SHP77 (cell line): ENCODE measurements around the gene PLCL2.

Experiments
- DNase-seq, 2 experiments: peaks; one replicate each; lab custom pipeline; 2025; lab: John Stamatoyannopoulos, UW

PLCL2 gene

GRCh38 chr3:16865335-16865734, 19.4 kb upstream of the PLCL2 start:
- DNase-seq: no peak

GRCh38 chr3:16866571-16866970, 18.2 kb upstream of the PLCL2 start:
- DNase-seq: no peak

GRCh38 chr3:16868513-16868912, 16.2 kb upstream of the PLCL2 start:
- no peak for DNase-seq

DNA sequence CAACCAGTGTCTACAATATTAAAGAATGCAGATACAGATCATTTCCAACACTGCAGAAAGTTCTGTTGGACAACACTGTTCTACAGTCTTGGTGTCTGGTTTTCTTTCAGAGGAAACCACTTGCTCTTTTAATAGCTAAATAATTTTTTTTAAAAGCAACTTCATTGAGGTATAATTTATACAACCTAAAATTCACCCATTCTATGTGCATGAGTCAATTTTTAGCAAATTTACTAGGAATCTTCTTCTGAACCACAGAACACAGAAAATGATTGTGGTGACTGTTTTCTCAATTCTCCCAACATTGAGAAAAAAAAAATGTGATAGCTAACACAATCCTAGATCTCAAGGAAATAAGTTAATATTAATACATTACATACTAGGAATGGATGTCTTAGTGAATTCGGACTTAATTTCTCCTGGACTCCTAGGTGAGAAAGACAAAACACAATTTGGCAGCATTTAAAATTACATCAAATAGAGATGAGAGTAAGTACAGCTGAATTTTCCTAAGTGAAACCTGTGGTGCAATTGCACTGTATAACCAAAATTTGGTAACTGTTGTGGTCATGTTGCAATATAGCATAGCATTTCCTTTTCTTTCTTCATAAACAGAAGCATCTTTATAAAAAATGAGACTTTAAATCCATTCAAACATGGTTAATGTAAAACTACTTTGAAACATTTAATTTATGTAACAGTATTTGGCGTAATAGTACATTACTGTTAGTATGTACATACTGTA, 15.3 kb upstream of the PLCL2 start:
- DNase-seq: no peak

DNA sequence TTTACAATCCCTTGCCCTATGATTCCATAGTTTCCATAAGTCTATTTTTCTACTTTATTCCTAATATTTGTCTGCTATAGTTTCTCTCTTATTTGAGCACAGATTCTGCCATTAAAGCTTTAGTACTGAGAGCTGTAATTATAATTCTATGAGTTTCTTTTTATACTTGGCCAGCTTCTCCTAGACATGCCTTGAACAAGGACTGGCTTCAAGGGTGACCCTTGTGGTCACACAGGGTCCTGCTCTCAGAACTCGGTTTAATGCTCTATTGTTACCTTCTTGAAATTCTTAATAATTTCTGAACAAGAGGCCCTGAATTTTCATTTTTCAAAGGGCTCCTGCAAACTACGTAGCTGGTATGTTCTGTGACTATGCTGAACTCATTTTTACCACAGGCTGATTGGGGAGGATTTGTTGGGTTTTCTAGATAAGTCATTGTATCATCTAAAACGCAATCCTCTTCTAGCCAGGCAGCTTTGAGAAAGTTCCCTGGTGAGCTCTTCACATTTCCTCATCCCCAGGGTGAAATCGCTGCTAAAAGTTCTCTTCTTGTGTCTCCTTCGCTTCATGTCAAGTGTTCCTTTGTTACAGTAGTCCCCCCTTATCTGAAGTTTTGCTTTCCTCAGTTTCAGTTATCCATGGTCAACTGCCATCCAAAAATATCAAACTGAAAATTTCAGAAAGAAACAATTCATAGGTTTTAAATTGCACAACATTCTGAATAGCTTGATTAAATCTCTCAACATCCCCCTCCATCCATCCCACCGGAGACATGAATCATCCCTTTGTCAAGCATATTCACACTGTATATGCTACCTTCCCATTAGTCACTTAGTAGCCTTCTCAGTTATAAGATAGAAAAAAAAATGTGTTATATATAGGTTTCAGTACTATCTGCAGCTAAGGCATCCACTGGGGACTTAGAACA, 12.6 kb upstream of the PLCL2 start:
- DNase-seq: no peak

- no peak for DNase-seq
Measured at GRCh38 chr3:16873872-16874271, 10.9 kb upstream of the PLCL2 start.

DNA sequence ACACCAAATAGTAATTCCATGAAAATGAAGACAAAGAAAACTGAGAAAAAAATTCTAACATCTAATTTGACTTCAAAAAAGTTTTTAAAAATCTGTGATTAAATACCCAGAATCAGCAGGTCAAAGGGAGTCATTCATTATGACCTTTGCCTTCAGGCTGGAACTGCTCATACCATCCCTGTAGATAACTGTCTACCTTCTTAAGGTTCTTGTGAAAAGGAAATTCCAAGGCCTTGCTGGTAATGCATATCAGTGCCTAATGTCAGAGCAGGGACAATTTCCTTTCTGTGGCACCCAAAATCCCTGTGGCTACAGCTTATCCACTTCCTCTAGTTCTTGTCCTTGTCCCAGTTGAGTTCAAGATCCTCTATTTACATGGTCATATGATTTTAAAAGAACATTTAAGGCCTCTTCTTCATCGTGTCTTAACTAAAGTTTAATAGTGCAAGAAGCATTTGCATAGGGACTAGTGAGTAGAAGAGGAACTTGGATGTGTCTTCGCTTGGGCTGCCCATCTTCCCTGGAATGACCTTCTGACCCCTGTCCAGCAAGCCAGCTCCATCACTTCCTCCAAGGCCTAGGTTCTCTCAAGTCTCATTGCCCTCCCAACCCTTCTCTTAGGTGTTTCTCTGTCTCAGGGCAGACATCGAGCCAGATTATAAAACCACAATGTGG, 8.7 kb upstream of the PLCL2 start:
- DNase-seq: no peak

GRCh38 chr3:16877505-16877904, 7.2 kb upstream of the PLCL2 start:
- no peak for DNase-seq

DNA sequence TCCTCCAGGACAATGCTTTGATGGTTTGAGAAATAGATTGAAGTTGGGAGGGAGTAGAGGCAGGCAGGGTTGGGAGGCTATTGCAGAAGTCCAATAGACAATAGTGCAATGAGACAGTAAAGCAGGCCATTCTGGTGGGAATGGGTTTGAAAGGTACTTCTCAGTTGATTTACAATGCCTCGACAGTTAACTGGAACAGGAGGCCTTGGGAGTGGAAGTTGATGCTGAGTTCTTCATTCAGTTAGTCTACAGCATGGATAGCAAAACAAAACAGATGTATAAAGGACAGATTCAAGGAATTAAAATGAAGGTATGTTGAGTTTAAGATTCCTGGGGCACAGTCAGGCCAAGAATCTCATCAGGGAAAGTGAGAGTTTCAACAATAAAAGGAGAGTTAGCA, 6.8 kb upstream of the PLCL2 start:
- no peak for DNase-seq

GRCh38 chr3:16881896-16882630, 2.7 kb upstream of the PLCL2 start:
- DNase-seq: no peak

DNA sequence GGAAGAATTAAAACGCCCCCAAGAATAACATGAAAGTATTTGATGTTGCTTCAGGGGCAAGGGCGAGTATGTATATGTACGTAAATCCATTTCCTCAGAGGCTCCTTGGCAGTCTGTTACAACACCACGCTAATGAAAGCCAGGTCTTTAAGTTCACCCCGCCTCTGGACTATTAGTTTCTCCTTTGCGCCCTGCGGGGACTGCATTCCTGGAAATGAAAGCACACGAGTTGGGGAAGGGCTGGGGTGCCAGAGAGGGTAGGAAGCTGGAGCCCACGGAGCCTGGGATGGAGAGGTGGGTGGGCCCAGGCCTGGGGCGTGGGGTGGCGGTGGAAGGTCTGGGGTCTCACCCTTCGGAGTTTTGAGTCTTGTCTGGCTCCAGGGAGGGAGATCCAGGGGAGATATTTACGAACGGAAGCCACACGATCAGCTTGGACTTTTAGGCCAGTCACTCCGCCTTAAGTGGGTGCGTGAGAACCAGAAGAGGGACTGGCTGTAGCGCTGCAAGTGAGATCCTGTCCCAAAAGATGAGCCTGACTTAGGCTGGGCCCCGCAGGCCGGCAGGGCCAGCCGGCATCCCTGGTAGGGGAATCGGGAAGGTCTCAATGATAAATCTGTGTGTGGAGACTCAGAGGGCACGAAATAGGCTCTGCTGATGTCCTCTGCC, 1.6 kb upstream of the PLCL2 start:
- DNase-seq: no peak

GRCh38 chr3:16883723-16884083, 1.1 kb upstream of the PLCL2 start:
- no peak for DNase-seq

DNA sequence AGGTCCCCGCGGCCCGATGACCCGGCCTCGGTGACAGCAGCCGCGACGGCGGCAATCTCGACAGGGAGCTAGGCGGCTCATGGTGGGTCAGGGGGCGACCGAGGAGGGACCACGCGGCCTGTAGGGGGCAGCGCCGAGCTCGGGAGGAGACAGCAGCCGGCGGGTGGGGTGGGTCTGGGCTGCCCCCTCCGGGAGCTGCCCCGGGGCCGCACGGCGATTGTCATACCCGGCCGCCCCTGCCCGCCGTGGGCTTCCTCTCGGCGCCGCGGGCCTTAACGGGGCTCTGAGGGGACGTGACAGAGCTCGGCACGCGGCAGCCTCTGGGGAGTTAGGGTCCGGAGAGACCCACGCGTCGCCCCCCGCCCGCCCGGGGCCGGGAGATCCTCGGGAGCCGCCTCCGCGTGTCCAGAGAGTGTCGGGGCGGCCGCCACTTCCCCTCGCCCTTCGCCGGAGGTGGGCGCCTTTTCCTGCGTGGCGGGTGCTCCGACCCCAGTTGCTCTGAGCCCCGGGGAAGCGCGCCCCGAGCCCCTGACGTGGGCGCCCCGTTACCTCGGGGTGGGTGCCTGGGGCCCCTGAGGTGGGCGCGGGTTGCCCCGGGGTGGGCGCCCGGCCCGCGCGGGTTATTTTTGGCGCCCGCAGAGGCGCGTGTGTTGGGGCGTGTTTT, 539 bp upstream of the PLCL2 start:
- DNase-seq: no peak

- DNase-seq: no peak
Measured at GRCh38 chr3:16885593-16886302, 993 bp downstream of the PLCL2 start.

DNA sequence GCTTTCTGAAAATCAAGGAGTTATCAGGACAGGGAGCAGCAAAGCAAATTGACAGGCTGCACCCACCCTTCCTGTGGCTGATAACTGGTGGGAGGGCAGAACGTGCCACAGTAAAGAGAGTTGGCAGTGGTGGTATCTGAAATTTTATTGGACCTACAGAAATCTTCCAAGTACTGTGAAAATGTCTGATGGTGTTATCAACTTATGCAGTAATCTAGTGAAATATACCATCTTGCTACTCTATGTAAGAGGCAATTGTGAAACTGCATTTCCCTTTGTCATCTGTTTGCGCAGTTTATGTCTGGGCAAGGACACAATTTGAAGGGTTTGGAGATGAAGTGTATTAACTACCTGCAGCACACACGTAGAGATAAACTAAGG, 1.5 kb downstream of the PLCL2 start:
- no peak for DNase-seq

GRCh38 chr3:16887130-16887529, 2.4 kb downstream of the PLCL2 start:
- DNase-seq: no peak

- no peak for DNase-seq
Measured at GRCh38 chr3:16888356-16888755, 3.6 kb downstream of the PLCL2 start.

DNA sequence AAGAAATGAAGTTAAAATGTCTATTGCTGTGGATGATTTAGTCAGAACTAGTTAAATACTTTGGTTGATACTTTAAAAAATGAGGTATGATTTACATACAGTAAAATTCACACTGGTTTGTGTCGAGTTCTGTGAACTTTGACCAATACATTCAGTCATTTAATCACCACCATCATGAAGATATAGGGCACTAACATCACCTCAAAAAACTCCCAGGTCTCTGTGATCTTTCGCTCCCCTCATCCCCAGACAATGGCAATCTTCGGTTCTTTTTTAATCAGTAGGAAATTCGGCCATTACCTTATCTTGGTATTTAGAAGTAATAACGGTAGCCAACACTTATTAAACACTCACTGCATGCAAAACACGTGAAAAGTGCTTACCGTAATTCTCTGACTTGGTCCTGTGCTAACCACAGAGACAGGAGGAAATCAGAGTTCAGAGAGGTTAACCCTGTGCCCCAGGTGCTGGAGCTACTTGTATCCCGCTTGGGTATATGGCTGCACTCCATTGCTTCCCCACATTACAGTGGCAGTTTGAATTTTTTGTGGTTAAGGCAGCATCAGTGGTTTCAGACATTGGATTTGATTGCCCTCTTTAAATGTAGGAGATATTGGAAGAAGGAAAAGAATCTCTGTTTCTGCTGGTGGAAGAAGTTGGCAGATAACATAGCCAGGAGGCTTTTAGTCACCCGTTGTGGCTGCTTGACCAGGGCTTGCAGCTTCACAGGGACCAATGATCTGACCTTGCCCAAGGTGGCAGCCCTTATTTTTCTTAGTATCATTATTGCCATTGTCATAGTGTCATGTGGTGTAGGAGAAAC, 4.2 kb downstream of the PLCL2 start:
- no peak for DNase-seq

DNA sequence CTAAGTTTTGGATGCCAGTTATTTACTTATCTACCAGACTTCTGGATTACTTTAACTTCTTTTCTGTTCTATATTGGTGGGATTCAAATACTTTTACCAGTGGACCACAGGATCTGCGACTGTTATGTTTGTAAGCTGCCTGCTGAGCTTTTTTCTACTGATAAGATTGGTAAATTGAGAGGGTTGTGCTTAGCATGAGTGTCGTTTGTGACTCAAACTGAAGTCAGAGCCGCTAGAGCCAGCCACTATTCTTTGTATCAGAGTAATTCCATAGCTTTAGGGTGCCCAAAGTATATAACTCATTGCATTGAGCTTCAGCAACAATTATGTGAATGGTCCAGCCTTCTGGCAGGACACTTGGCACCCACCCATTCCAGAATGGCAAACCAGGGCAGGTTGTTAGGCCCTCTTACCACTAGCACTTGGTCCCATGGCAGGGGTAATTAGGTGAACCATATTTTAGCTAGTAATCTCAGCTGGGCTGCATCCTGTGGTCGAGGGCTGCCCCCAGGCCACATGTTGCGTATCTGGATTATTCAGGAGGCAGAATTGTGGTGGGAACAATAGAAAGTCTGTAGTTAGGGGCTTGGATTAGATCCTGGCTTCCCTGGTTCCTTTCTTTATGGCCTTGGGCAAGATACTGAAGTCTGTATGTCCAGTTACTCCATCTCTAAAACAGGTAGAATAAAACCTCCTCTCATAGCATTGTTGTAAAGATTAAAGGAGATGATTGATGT, 6.0 kb downstream of the PLCL2 start:
- DNase-seq: no peak
